Chondrocyte (in vitro differentiated cells): ENCODE data around the gene GRID2. TPM values are rescaled to one million over a fixed set of nuclear protein-coding genes. Genes with fewer than 3 reads are reported as not detected.

ENCODE experiments used
- DNase-seq: peaks from one replicate; pipeline ENCODE4 v3.0.0; 2021; ENCODE audit warnings: mixed read lengths, low spot score
- H3K27ac Mint-ChIP-seq: one replicate; pipeline ENCODE4 v1.8.0; 2021; ENCODE audit warnings: mild to moderate bottlenecking, moderate library complexity, mixed read lengths; ENCODE audit not compliant: unreplicated experiment
- H3K27me3 Mint-ChIP-seq: 2 replicates; pipeline ENCODE4 v1.8.0; 2021; ENCODE audit warnings: low read depth, mixed read lengths
- H3K36me3 Mint-ChIP-seq: 2 replicates; pipeline ENCODE4 v1.8.0; 2021; ENCODE audit warnings: low read depth, mixed read lengths
- H3K4me1 Mint-ChIP-seq: 2 replicates; pipeline ENCODE4 v1.8.0; 2021; ENCODE audit warnings: low read depth, mild to moderate bottlenecking, mixed read lengths
- H3K4me3 Mint-ChIP-seq: one replicate; pipeline ENCODE4 v1.8.0; 2021; ENCODE audit warnings: mild to moderate bottlenecking, moderate library complexity, mixed read lengths; ENCODE audit not compliant: unreplicated experiment
- H3K9me3 Mint-ChIP-seq: 2 replicates; pipeline ENCODE4 v1.8.0; 2021; ENCODE audit warnings: low read depth, mixed read lengths
- CTCF ChIP-seq: fragments of 200-600 bp; sonication (generic); IDR thresholded peaks from 2 replicates; pipeline ENCODE4 v1.5.0; 2021; ENCODE audit warnings: antibody characterized with exemption, mild to moderate bottlenecking, moderate library complexity
- total RNA-seq: library from RNA; stranded (reverse); gene quantifications from 3 replicates; pipeline ENCODE4 v1.2.1, GENCODE V29; 2021

GRID2 gene
- total RNA-seq, 1 donor from 2014 or later: not detected

- Mint-ChIP-seq H3K4me1 (no peaks in the 10 kb centered on the region), H3K27ac (no peak overlapping the region), H3K4me3 (no peak overlapping the region), H3K36me3 (no peaks in the 10 kb centered on the region), H3K27me3 (peaks cover 37% of the 10 kb centered on the region), H3K9me3 (no peaks in the 10 kb centered on the region)
- TF ChIP-seq CTCF: no peak
- no peak for DNase-seq
These were observed 1473.3 kb downstream of the GRID2 start for GRCh38 chr4:93777081-93777460.

- Mint-ChIP-seq H3K27me3 (peaks cover 30% of the 10 kb centered on the region), H3K27ac (no peak overlapping the region), H3K9me3 (no peaks in the 10 kb centered on the region), H3K4me1 (no peaks in the 10 kb centered on the region), H3K36me3 (no peaks in the 10 kb centered on the region), H3K4me3 (no peak overlapping the region)
- TF ChIP-seq CTCF: no peak
- DNase-seq: no peak
These were observed 1475.5 kb downstream of the GRID2 start for GRCh38 chr4:93779228-93779627.

DNA sequence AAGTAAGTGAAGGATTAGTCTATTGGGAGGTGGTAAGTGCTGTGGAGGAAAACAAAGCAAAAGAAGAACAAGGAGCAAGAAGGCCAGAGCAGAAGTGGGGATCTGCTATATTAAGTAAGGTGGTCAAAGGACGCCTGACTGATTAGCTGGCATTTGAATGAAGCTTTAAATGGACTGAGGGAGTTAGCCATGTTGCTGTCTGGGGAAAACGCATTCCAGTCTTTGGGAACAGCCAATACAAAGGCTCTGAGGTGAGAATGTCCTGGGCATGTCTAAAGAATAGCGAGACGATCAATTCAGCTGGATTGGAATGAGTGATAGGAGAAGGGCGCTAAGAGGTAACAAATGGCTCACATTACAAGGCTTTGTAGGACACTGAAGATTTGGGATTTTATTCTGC is 1476.3 kb downstream of the GRID2 start:
- TF ChIP-seq CTCF: no peak
- DNase-seq: no peak
- Mint-ChIP-seq H3K4me3 (no peak overlapping the region), H3K4me1 (no peaks in the 10 kb centered on the region), H3K27me3 (peaks cover 29% of the 10 kb centered on the region), H3K9me3 (no peaks in the 10 kb centered on the region), H3K36me3 (no peaks in the 10 kb centered on the region), H3K27ac (no peak overlapping the region)

- Mint-ChIP-seq H3K9me3 (no peaks in the 10 kb centered on the region), H3K4me3 (no peak overlapping the region), H3K27me3 (peaks cover 29% of the 10 kb centered on the region), H3K27ac (no peak overlapping the region), H3K4me1 (no peaks in the 10 kb centered on the region), H3K36me3 (no peaks in the 10 kb centered on the region)
- no peak for DNase-seq
- TF ChIP-seq CTCF: no peak
These were observed 1477.4 kb downstream of the GRID2 start for GRCh38 chr4:93781198-93781597.

DNA sequence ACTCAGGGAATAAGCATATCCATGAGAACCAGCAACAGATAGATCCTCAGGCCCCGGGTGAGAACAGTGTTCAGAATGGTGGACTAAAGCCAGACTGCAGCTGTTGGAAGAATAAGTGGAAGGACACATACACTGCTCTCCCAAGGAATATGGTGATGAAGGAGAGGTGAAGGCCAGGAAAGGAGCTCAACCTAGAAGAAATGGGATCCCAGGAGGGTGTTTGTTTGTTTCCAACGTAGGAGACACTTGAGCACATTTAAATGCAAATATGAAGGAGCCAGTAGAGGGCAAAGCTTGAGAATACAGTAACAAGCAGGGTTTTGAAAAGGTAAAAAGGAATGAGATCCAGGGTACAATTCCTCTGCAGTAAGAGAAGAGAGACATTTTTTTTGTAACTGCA is 1482.4 kb downstream of the GRID2 start:
- Mint-ChIP-seq H3K36me3 (no peaks in the 10 kb centered on the region), H3K4me1 (no peaks in the 10 kb centered on the region), H3K9me3 (no peaks in the 10 kb centered on the region), H3K27ac (no peak overlapping the region), H3K4me3 (no peak overlapping the region), H3K27me3 (peaks cover 6% of the 10 kb centered on the region)
- DNase-seq: no peak
- TF ChIP-seq CTCF: no peak
